Left ventricle myocardium superior (tissue), 1 donor: Measurements from ENCODE around the gene MEIOB. TPM values are rescaled to one million over a fixed set of nuclear protein-coding genes. Genes with fewer than 3 reads are reported as not detected.

ENCODE experiments used
- ATAC-seq: fragments of 200-7000 bp; cut with Tn5 transposase; one replicate; pipeline ENCODE4 v1.9.1; 2020; ENCODE audit warnings: mild to moderate bottlenecking, moderate library complexity
- DNase-seq: peaks from one replicate; pipeline ENCODE4 v3.0.0-alpha.2; 2020
- intact Hi-C: fragments of 100-400 bp; cut with micrococcal nuclease; formaldehyde crosslinking; loops from one replicate; pipeline ENCODE4 v1.11.0; 2022
- total RNA-seq: library from RNA; stranded (reverse); fragmentation: NEBNext Ultra II Directional; extraction: Animal tissue kit (Norgen Biotek cat#: 25700); gene quantifications from one replicate; pipeline ENCODE4 v1.2.1, GENCODE V29; 2021
- donor health status: DM: no; HTN: yes; CAD: no; lungs with severe emphysema.

Gene MEIOB
- total RNA-seq, 1 donor from 2014 or later = not detected

GRCh38 chr16:1845985-1846384, 26.0 kb downstream of the MEIOB start:
- no peak for ATAC-seq
- no peak for DNase-seq
- intact Hi-C loops = no loop called here

GRCh38 chr16:1839554-1839953, 32.4 kb downstream of the MEIOB start:
- intact Hi-C loops = no loop called here
- DNase-seq = no peak
- no peak for ATAC-seq

GRCh38 chr16:1834096-1834495, 37.9 kb downstream of the MEIOB start:
- intact Hi-C loops = no loop called here
- no peak for ATAC-seq
- no peak for DNase-seq

GRCh38 chr16:1832838-1833454, 39.0 kb downstream of the MEIOB start:
- DNase-seq (no peak), ATAC-seq (no peak)
- intact Hi-C loops = no loop called here

- ATAC-seq = no peak
- no peak for DNase-seq
- intact Hi-C loops = no loop called here
Observed at GRCh38 chr16:1831186-1832075, 40.5 kb downstream of the MEIOB start.

GRCh38 chr16:1830213-1830612, 41.8 kb downstream of the MEIOB start:
- intact Hi-C loops = no loop called here
- no peak for ATAC-seq

GRCh38 chr16:1828645-1829410, 43.1 kb downstream of the MEIOB start:
- no peak for ATAC-seq
- no peak for DNase-seq
- intact Hi-C loops = no loop called here

More at GRCh38 chr16:1830213-1830612, 41.8 kb downstream of the MEIOB start:
- no peak for DNase-seq

- DNase-seq (peak; percentile 97), ATAC-seq (peak; percentile 95)
- intact Hi-C loops = no loop called here
Observed at GRCh38 chr16:1826691-1827573, 45.0 kb downstream of the MEIOB start, which contains the start of the genes FAHD1 and HAGH. FAHD1 (plus strand) TSS chr16:1827206; CDS start chr16:1827239, 33 bp downstream. HAGH (minus strand) TSS chr16:1826825; CDS start chr16:1826787, 38 bp downstream.

- intact Hi-C loops = no loop called here
- peak; percentile 81 for DNase-seq
- peak; percentile 15 for ATAC-seq
Observed at GRCh38 chr16:1825864-1826690, 45.9 kb downstream of the MEIOB start.

- intact Hi-C loops = no loop called here
- no peak for ATAC-seq
- no peak for DNase-seq
Observed at GRCh38 chr16:1825381-1825863, 46.5 kb downstream of the MEIOB start.

GRCh38 chr16:1823821-1824220, 48.1 kb downstream of the MEIOB start:
- peak; percentile 53 for DNase-seq
- no peak for ATAC-seq
- intact Hi-C loops = no loop called here

GRCh38 chr16:1822801-1823200, 49.2 kb downstream of the MEIOB start:
- DNase-seq = no peak
- no peak for ATAC-seq
- intact Hi-C loops = no loop called here

GRCh38 chr16:1821861-1822611, 49.9 kb downstream of the MEIOB start:
- no peak for ATAC-seq
- no peak for DNase-seq
- intact Hi-C loops = no loop called here

- DNase-seq = no peak
- intact Hi-C loops = no loop called here
- no peak for ATAC-seq
Observed at GRCh38 chr16:1820946-1821290, 51.0 kb downstream of the MEIOB start.

GRCh38 chr16:1820096-1820945, 51.6 kb downstream of the MEIOB start:
- DNase-seq = no peak
- intact Hi-C loops = no loop called here

GRCh38 chr16:1819611-1820010, 52.4 kb downstream of the MEIOB start:
- intact Hi-C loops = no loop called here
- DNase-seq = no peak
- no peak for ATAC-seq

More at GRCh38 chr16:1820096-1820945, 51.6 kb downstream of the MEIOB start:
- no peak for ATAC-seq
